IMR-90 (cell line): ENCODE measurements around the gene IRF5. TPM values are rescaled to one million over a fixed set of nuclear protein-coding genes. Genes with fewer than 3 reads are reported as not detected.
A peak's percentile ranks its signal among the peaks of the same experiment; 100 is the strongest.

Experiments used
- ATAC-seq: fragments of 200-7000 bp; cut with Tn5 transposase; 2 replicates; pipeline ENCODE4 v1.9.1; 2020; ENCODE audit warnings: low read depth, mild to moderate bottlenecking, moderate library complexity
- BruUV-seq: library from RNA; stranded (reverse); fragments of 400-500 nt; replicated peaks from 2 replicates; lab custom pipeline; 2021; lab: Mats Ljungman, UMichigan
- CTCF ChIA-PET: fragments of 300-600 bp; formaldehyde crosslinking; extraction: SDS; loops from one replicate; lab custom pipeline; 2021; ENCODE audit warnings: antibody characterized with exemption; lab: Yijun Ruan, JAX
- POLR2A ChIA-PET: fragments of 300-600 bp; sonication (Branson Sonifier 250); formaldehyde crosslinking; loops from one replicate; lab custom pipeline; 2022; ENCODE audit warnings: antibody characterized with exemption; ENCODE audit not compliant: unreplicated experiment; lab: Charles Lee
- DNase-seq: peaks from one replicate; pipeline ENCODE4 v3.0.0; 2013
- H2AFZ ChIP-seq: replicated peaks from 2 replicates; pipeline ENCODE3; 2013; ENCODE audit warnings: low read length, mild to moderate bottlenecking; ENCODE audit not compliant: poor library complexity
- H2AK5ac ChIP-seq: 2 replicates; pipeline ENCODE4 v1.6.1; 2013; ENCODE audit warnings: low read depth, low read length, inconsistent platforms
- H2AK9ac ChIP-seq: replicated peaks from 2 replicates; pipeline ENCODE3; 2013; ENCODE audit warnings: mild to moderate bottlenecking, low read depth, low read length, moderate library complexity; ENCODE audit not compliant: poor library complexity
- H2BK120ac ChIP-seq: 2 replicates; pipeline ENCODE4 v1.6.1; 2013; ENCODE audit warnings: low read depth, low read length, inconsistent platforms
- H2BK15ac ChIP-seq: 3 replicates; pipeline ENCODE4 v1.6.1; 2013; ENCODE audit warnings: low read depth, low read length, inconsistent platforms
- H2BK20ac ChIP-seq: 2 replicates; pipeline ENCODE4 v1.6.1; 2013; ENCODE audit warnings: low read depth, mild to moderate bottlenecking, inconsistent platforms, low read length, moderate library complexity
- H2BK5ac ChIP-seq: 2 replicates; pipeline ENCODE4 v1.6.1; 2013; ENCODE audit warnings: mild to moderate bottlenecking, low read depth, low read length, inconsistent platforms; ENCODE audit not compliant: poor library complexity, severe bottlenecking
- H3K14ac ChIP-seq: replicated peaks from 2 replicates; pipeline ENCODE4 v1.6.1; 2013; ENCODE audit warnings: low read depth, low read length, inconsistent platforms
- H3K18ac ChIP-seq: 2 replicates; pipeline ENCODE4 v1.6.1; 2013; ENCODE audit warnings: low read depth, low read length, control low read depth
- H3K23ac ChIP-seq: 2 replicates; pipeline ENCODE4 v1.6.1; 2013; ENCODE audit warnings: low read depth, low read length, inconsistent platforms
- H3K27ac ChIP-seq: 2 replicates; pipeline ENCODE4 v1.5.1; 2013; ENCODE audit warnings: mild to moderate bottlenecking, control low read depth, low read length; ENCODE audit not compliant: insufficient read depth
- H3K27me3 ChIP-seq: 2 replicates; pipeline ENCODE4 v1.6.1; 2013; ENCODE audit warnings: low read length; ENCODE audit not compliant: control insufficient read depth, insufficient read depth
- H3K36me3 ChIP-seq: 2 replicates; pipeline ENCODE4 v1.6.1; 2013; ENCODE audit warnings: low read length, mixed read lengths; ENCODE audit not compliant: control insufficient read depth, insufficient read depth
- H3K4ac ChIP-seq: 2 replicates; pipeline ENCODE4 v1.6.1; 2013; ENCODE audit warnings: low read depth, low read length, inconsistent platforms
- H3K4me1 ChIP-seq: 2 replicates; pipeline ENCODE4 v1.6.1; 2013; ENCODE audit warnings: low read length, mixed read lengths; ENCODE audit not compliant: control insufficient read depth, insufficient read depth
- H3K4me2 ChIP-seq: 2 replicates; pipeline ENCODE4 v1.6.1; 2013; ENCODE audit warnings: low read depth, mild to moderate bottlenecking, control low read depth, low read length, moderate library complexity
- H3K4me3 ChIP-seq: 2 replicates; pipeline ENCODE4 v1.5.1; 2013; ENCODE audit warnings: low read depth, mild to moderate bottlenecking, control low read depth, low read length, moderate library complexity; ENCODE audit not compliant: insufficient read depth
- H3K56ac ChIP-seq: 2 replicates; pipeline ENCODE4 v1.6.1; 2013; ENCODE audit warnings: low read length, inconsistent platforms; ENCODE audit not compliant: insufficient read depth; ENCODE audit errors: extremely low read depth
- H3K79me1 ChIP-seq, 2 experiments: 2 replicates each; pipeline ENCODE4 v1.6.1; 2013; ENCODE audit warnings: low read length in 2 of 2, inconsistent platforms in 1 of 2, low read depth in 1 of 2
- H3K9ac ChIP-seq: 2 replicates; pipeline ENCODE4 v1.6.1; 2013; ENCODE audit warnings: low read depth, low read length, control low read depth
- H3K9me1 ChIP-seq: 2 replicates; pipeline ENCODE4 v1.6.1; 2013; ENCODE audit warnings: low read length, inconsistent platforms; ENCODE audit not compliant: insufficient read depth
- H3K9me3 ChIP-seq: 2 replicates; pipeline ENCODE4 v1.6.1; 2013; ENCODE audit warnings: low read length; ENCODE audit not compliant: control insufficient read depth, insufficient read depth
- H4K20me1 ChIP-seq: 2 replicates; pipeline ENCODE4 v1.6.1; 2013; ENCODE audit warnings: low read length, inconsistent platforms; ENCODE audit not compliant: insufficient read depth
- H4K5ac ChIP-seq: 2 replicates; pipeline ENCODE4 v1.6.1; 2013; ENCODE audit warnings: mild to moderate bottlenecking, low read depth, low read length, control low read depth
- H4K8ac ChIP-seq, 2 experiments: 2 replicates each; pipeline ENCODE4 v1.6.1; 2013; ENCODE audit warnings: low read depth in 2 of 2, low read length in 2 of 2, control low read depth in 1 of 2, inconsistent platforms in 1 of 2
- H4K91ac ChIP-seq: 2 replicates; pipeline ENCODE4 v1.6.1; 2013; ENCODE audit warnings: low read depth, low read length, inconsistent platforms; ENCODE audit not compliant: insufficient read depth
- BHLHE40 ChIP-seq: fragments of 150-350 bp; IDR thresholded peaks from 2 replicates; pipeline ENCODE4 v1.6.1; 2016; ENCODE audit warnings: mild to moderate bottlenecking, low read depth, low read length
- CEBPB ChIP-seq: IDR thresholded peaks from 2 replicates; pipeline ENCODE4 v1.6.1; 2012; ENCODE audit warnings: low read depth, low read length, improper control_type of control experiment
- CHD1 ChIP-seq: IDR thresholded peaks from 2 replicates; pipeline ENCODE4 v1.6.1; 2012; ENCODE audit warnings: low read depth, low read length, improper control_type of control experiment
- ELK1 ChIP-seq: fragments of 150-350 bp; IDR thresholded peaks from 2 replicates; pipeline ENCODE4 v1.6.1; 2016; ENCODE audit warnings: low read depth, mild to moderate bottlenecking, low read length, moderate library complexity, borderline replicate concordance
- FOS ChIP-seq: fragments of 150-350 bp; IDR thresholded peaks from 2 replicates; pipeline ENCODE4 v1.6.1; 2016; ENCODE audit warnings: low read depth, low read length
- MAFK ChIP-seq: IDR thresholded peaks from 2 replicates; pipeline ENCODE4 v1.6.1; 2012; ENCODE audit warnings: low read depth, low read length, improper control_type of control experiment
- MAZ ChIP-seq: IDR thresholded peaks from 2 replicates; pipeline ENCODE4 v1.6.1; 2012; ENCODE audit warnings: low read depth, mild to moderate bottlenecking, low read length, improper control_type of control experiment, moderate library complexity, borderline replicate concordance
- MXI1 ChIP-seq: IDR thresholded peaks from 2 replicates; pipeline ENCODE4 v1.6.1; 2012; ENCODE audit warnings: low read depth, mild to moderate bottlenecking, low read length, moderate library complexity, borderline replicate concordance
- NFE2L2 ChIP-seq: fragments of 150-350 bp; IDR thresholded peaks from 2 replicates; pipeline ENCODE4 v1.6.1; 2016; ENCODE audit warnings: low read depth, mild to moderate bottlenecking, low read length
- POLR2A ChIP-seq: IDR thresholded peaks from 2 replicates; pipeline ENCODE4 v1.6.1; 2012; ENCODE audit warnings: mild to moderate bottlenecking, low read depth, low read length
- RAD21 ChIP-seq: IDR thresholded peaks from 2 replicates; pipeline ENCODE4 v1.6.1; 2012; ENCODE audit warnings: low read length, improper control_type of control experiment
- RCOR1 ChIP-seq: IDR thresholded peaks from 2 replicates; pipeline ENCODE4 v1.6.1; 2012; ENCODE audit warnings: mild to moderate bottlenecking, low read length, improper control_type of control experiment; ENCODE audit not compliant: insufficient replicate concordance
- RFX5 ChIP-seq: IDR thresholded peaks from 2 replicates; pipeline ENCODE4 v1.8.0; 2012; ENCODE audit warnings: low read depth, mild to moderate bottlenecking, low read length, moderate library complexity
- SMC3 ChIP-seq: fragments of 150-350 bp; IDR thresholded peaks from 2 replicates; pipeline ENCODE4 v1.6.1; 2016; ENCODE audit warnings: low read depth, mild to moderate bottlenecking, antibody characterized with exemption, low read length, moderate library complexity
- WGBS, 2 experiments: methylation state at CpG; one replicate each; pipeline versions ENCODE4 v1.1.5 to v1.1.7; 2013; ENCODE audit warnings: missing lambda C conversion rate in 2 of 2; ENCODE audit not compliant: insufficient read length in 1 of 2; ENCODE audit errors: extremely low coverage in 2 of 2; 5-methylcytosine and 5-hydroxymethylcytosine counted together
- dilution Hi-C: fragments of 300-500 bp; cut with HindIII; formaldehyde crosslinking; loops from one replicate; pipeline ENCODE4 v1.14.3; 2018; ENCODE audit warnings: low sequenced_read_pairs; ENCODE audit not compliant: unreplicated experiment
- in situ Hi-C: fragments of 300-500 bp; cut with MboI; formaldehyde crosslinking; loops from 3 replicates; pipeline ENCODE4 v1.14.3; 2019; ENCODE audit warnings: low sequenced_read_pairs, inconsistent platforms, mixed read lengths
- intact Hi-C: fragments of 100-400 bp; cut with micrococcal nuclease; formaldehyde crosslinking; loops from 2 replicates; pipeline ENCODE4 v1.10.0; 2022
- polyA plus RNA-seq, 3 experiments: library from polyadenylated mRNA; depleted of rRNA; stranded (reverse); fragments of >200 nt; gene quantifications; 2 replicates each; pipeline ENCODE4 v1.2.3, GENCODE V29; 2012; ENCODE audit warnings: low replicate concordance in 1 of 3
- total RNA-seq: library from RNA; depleted of rRNA; stranded (reverse); fragments of >200 nt; gene quantifications from 2 replicates; pipeline ENCODE4 v1.2.3, GENCODE V29; 2012
- TF ChIP-seq, protein P1 (sequence below): conservative IDR thresholded peaks from 2 replicates; pipeline ENCODE4 v1.5.1; 2012; ENCODE audit warnings: mild to moderate bottlenecking, low read depth, low read length, improper control_type of control experiment
- TF ChIP-seq, protein P2 (sequence below): fragments of 150-350 bp; IDR thresholded peaks from 2 replicates; pipeline ENCODE4 v1.6.1; 2017; ENCODE audit warnings: mild to moderate bottlenecking, antibody characterized with exemption, low read length, low read depth

IRF5 gene
- total and polyA plus RNA-seq, 2 of the 4 experiments (the other 2 are of a cell fraction), result 0.14 to 0.18 TPM

GRCh38 chr7:128939861-128940410 lies 2.2 kb downstream of the IRF5 start:
- BruUV-seq, result no TSS peak
- DNase-seq (no peak), ATAC-seq (no peak)
- H3K9me1 ChIP-seq, result no peaks in the 10 kb centered on the region
- no peak overlapping the region for H2BK15ac ChIP-seq
- WGBS, 2 experiments, result 52% methylated on average over 10 of the region's 18 CpGs; no CpG with 5 or more reads in 1 of the 2 experiments
- H4K8ac ChIP-seq, result no peak overlapping the region
- no peaks in the 10 kb centered on the region for H3K79me1 ChIP-seq
- H4K91ac ChIP-seq, result no peak overlapping the region
- no peak overlapping the region for H2BK5ac ChIP-seq
- no peak overlapping the region for H3K56ac ChIP-seq
- dilution Hi-C loops (no loop called here), in situ Hi-C loops (no loop called here), intact Hi-C loops (no loop called here)
- H3K9ac ChIP-seq, result no peak overlapping the region
- no peak overlapping the region for H2BK120ac ChIP-seq
- H3K27ac ChIP-seq, result no peak overlapping the region
- H2AK9ac ChIP-seq, result no peak overlapping the region
- no peak overlapping the region for H3K4ac ChIP-seq
- no peaks in the 10 kb centered on the region; the same call in 1 of the 2 replicates for H4K20me1 ChIP-seq
- peak overlapping the region; percentile 51 for H2AFZ ChIP-seq
- H4K5ac ChIP-seq, result no peak overlapping the region
- no peaks in the 10 kb centered on the region for H3K9me3 ChIP-seq
- no peak overlapping the region for H3K4me2 ChIP-seq
- H3K23ac ChIP-seq, result no peak overlapping the region
- H3K27me3 ChIP-seq, result peaks cover 65% of the 10 kb centered on the region
- H2BK20ac ChIP-seq, result no peak overlapping the region
- no peak overlapping the region for H2AK5ac ChIP-seq
- no peaks in the 10 kb centered on the region for H3K36me3 ChIP-seq
- H3K18ac ChIP-seq, result no peak overlapping the region
- H3K4me3 ChIP-seq, result no peak overlapping the region
- ChIA-PET CTCF (no interaction called here), POLR2A (no interaction called here)
- H3K4me1 ChIP-seq, result no peaks in the 10 kb centered on the region; the same call in 1 of the 2 replicates
- no peak overlapping the region for H3K14ac ChIP-seq
- TF ChIP-seq SMC3, result no peak
- TF ChIP-seq MAZ, result no peak
- no peak for TF ChIP-seq RAD21
- TF ChIP-seq CEBPB, result no peak
- no peak for TF ChIP-seq FOS
- TF ChIP-seq RFX5, result no peak
- TF ChIP-seq NFE2L2, result no peak
- TF ChIP-seq, protein P1, sequence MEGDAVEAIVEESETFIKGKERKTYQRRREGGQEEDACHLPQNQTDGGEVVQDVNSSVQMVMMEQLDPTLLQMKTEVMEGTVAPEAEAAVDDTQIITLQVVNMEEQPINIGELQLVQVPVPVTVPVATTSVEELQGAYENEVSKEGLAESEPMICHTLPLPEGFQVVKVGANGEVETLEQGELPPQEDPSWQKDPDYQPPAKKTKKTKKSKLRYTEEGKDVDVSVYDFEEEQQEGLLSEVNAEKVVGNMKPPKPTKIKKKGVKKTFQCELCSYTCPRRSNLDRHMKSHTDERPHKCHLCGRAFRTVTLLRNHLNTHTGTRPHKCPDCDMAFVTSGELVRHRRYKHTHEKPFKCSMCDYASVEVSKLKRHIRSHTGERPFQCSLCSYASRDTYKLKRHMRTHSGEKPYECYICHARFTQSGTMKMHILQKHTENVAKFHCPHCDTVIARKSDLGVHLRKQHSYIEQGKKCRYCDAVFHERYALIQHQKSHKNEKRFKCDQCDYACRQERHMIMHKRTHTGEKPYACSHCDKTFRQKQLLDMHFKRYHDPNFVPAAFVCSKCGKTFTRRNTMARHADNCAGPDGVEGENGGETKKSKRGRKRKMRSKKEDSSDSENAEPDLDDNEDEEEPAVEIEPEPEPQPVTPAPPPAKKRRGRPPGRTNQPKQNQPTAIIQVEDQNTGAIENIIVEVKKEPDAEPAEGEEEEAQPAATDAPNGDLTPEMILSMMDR, result no peak
- TF ChIP-seq RCOR1, result no peak
- TF ChIP-seq MXI1, result no peak
- no peak for TF ChIP-seq MAFK
- TF ChIP-seq BHLHE40, result no peak
- no peak for TF ChIP-seq ELK1
- TF ChIP-seq, protein P2, sequence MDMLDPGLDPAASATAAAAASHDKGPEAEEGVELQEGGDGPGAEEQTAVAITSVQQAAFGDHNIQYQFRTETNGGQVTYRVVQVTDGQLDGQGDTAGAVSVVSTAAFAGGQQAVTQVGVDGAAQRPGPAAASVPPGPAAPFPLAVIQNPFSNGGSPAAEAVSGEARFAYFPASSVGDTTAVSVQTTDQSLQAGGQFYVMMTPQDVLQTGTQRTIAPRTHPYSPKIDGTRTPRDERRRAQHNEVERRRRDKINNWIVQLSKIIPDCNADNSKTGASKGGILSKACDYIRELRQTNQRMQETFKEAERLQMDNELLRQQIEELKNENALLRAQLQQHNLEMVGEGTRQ, result no peak
- no peak for TF ChIP-seq CHD1
- no peak for TF ChIP-seq POLR2A
